ENCODE data around the gene CHD9. TPM values are rescaled to one million over a fixed set of nuclear protein-coding genes. Genes with fewer than 3 reads are reported as not detected.
"Not testable (repeated sequence)": the region's sequence is repeated elsewhere in the genome, so short reads cannot be mapped to it uniquely, and the experiment has no call there.

CHD9 gene
- total RNA-seq, 4 donors from 2014 or later = 29.0 to 68.5 (median 37.3) TPM

DNA sequence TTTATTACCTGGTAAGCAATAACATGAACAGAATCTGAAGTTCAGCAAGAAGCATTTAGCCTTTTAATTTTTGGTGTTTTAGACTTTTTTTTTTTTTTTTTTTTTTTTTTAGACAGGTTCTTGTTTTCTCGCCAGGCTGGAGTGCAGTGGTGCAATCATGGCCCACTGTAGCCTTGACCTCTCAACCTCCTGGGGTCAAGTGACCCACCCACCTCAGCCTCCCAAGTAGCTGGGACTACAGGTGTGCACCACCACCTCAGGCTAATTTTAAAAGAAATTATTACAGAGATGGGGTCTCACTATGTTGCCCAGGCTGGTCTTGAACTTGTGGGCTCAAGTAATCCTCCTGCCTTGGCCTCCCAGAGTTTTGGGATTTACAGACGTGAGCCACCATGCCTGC is 206.5 kb downstream of the CHD9 start:
- no peak for DNase-seq
- no peaks in the 10 kb centered on the region for H3K9me3 ChIP-seq
- WGBS, 2 donors = 93 to 96% methylated on average over 2 of the region's 2 CpGs
- H3K27ac ChIP-seq = no peak overlapping the region
- H3K36me3 ChIP-seq = peaks cover 0 to 97% (median 0%) of the 10 kb centered on the region in 3 donors
- no peaks in the 10 kb centered on the region for H3K27me3 ChIP-seq
- TF ChIP-seq, protein P1, sequence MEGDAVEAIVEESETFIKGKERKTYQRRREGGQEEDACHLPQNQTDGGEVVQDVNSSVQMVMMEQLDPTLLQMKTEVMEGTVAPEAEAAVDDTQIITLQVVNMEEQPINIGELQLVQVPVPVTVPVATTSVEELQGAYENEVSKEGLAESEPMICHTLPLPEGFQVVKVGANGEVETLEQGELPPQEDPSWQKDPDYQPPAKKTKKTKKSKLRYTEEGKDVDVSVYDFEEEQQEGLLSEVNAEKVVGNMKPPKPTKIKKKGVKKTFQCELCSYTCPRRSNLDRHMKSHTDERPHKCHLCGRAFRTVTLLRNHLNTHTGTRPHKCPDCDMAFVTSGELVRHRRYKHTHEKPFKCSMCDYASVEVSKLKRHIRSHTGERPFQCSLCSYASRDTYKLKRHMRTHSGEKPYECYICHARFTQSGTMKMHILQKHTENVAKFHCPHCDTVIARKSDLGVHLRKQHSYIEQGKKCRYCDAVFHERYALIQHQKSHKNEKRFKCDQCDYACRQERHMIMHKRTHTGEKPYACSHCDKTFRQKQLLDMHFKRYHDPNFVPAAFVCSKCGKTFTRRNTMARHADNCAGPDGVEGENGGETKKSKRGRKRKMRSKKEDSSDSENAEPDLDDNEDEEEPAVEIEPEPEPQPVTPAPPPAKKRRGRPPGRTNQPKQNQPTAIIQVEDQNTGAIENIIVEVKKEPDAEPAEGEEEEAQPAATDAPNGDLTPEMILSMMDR (IDR thresholded peaks at IDR 0.05) = no peak
- TF ChIP-seq POLR2A (IDR thresholded peaks at IDR 0.05) = no peak
- H3K4me3 ChIP-seq = no peak overlapping the region
- intact Hi-C loops (cut with DNase I) = no loop called here
- no peaks in the 10 kb centered on the region for H3K4me1 ChIP-seq

DNA sequence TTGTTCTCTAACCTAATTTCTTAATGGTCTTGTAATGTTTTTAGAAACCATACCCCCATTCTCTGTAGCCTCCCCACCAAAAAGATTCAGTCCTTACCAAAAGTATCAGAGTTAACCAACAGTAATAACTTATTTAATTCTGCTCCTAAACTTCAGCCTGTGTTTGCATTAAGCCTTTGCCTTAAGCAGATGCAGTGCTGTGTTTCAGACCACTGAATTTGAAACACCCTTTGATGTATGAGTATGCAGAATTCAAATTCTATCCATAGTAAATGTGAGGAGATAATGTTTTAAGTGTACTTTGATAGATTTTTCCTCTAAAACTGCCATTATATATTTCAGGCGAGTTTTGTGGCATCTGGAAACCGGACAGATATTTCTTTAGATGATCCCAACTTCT is 207.9 kb downstream of the CHD9 start:
- Histone ChIP-seq H3K9me3 (no peaks in the 10 kb centered on the region), H3K36me3 (peaks cover 0 to 94% (median 0%) of the 10 kb centered on the region in 3 donors), H3K4me3 (no peak overlapping the region), H3K27ac (no peak overlapping the region), H3K27me3 (no peaks in the 10 kb centered on the region), H3K4me1 (no peaks in the 10 kb centered on the region)
- DNase-seq = no peak
- 96 to 97% methylated on average over 2 of the region's 2 CpGs for WGBS, 2 donors
- no peak for TF ChIP-seq POLR2A (IDR thresholded peaks at IDR 0.05)
- TF ChIP-seq, protein P1 (IDR thresholded peaks at IDR 0.05) = no peak
- intact Hi-C loops (cut with DNase I) = no loop called here

DNA sequence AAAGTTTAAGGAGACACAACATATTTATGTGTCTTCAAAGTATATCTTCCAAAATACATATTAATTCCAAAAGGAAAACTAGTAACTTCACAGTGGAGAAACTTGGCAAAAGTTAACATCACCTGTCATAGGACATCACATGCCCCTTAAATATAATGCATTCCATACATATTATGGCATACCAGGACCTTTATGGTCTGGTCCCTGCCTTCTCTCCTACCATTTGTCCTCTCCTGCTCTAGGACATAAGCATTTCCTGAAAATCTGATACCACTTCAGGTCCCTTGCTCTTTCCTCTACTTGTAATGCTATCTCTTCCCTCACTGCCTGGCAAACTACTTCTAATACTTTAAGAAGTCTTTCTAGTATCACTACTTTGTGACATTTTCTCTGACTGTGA is 211.4 kb downstream of the CHD9 start:
- no peaks in the 10 kb centered on the region for H3K9me3 ChIP-seq
- peaks cover 0 to 94% (median 14%) of the 10 kb centered on the region in 3 donors for H3K36me3 ChIP-seq
- H3K27me3 ChIP-seq = no peaks in the 10 kb centered on the region
- TF ChIP-seq POLR2A (IDR thresholded peaks at IDR 0.05) = no peak
- TF ChIP-seq, protein P1 (IDR thresholded peaks at IDR 0.05) = no peak
- intact Hi-C loops (cut with DNase I) = no loop called here
- H3K4me3 ChIP-seq = no peak overlapping the region
- H3K4me1 ChIP-seq = no peaks in the 10 kb centered on the region
- DNase-seq = no peak
- no peak overlapping the region for H3K27ac ChIP-seq

DNA sequence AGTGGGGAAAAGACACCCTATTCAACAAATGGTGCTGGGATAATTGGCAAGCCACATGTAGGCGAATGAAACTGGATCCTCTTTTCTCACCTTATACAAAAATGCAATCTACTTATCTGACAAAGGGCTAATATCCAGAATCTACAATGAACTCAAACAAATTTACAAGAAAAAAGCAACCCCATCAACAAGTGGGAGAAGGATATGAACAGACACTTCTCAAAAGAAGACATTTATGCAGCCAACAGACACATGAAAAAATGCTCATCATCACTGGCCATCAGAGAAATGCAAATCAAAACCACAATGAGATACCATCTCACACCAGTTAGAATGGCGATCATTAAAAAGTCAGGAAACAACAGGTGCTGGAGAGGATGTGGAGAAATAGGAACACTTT is 223.7 kb downstream of the CHD9 start:
- intact Hi-C loops (cut with DNase I); H3K27me3 ChIP-seq; DNase-seq; H3K4me1 ChIP-seq; H3K27ac ChIP-seq; H3K4me3 ChIP-seq; H3K9me3 ChIP-seq: not testable (repeated sequence)
- peaks cover 12 to 84% (median 24%) of the 10 kb centered on the region in 3 donors for H3K36me3 ChIP-seq
- 83 to 90% methylated on average over 1 of the region's 2 CpGs for WGBS, 2 donors

DNA sequence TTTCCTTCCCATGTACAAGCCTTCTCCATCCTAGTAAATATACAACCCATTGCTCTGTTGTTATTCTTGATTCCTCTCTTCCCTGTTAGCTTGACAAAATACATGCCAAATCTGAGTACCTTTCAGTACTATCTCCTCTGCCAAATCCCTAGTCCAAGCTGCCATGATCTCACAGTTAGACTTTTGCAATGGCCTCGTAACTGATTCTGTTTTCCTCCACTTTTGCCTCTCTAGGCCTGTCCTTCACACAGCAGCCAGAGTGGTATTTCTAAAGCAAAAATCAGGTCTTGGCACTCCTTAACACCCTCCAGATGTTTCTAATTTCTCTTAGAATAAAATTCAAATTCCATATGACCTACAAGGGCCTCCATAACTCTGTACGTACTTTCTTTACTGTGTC is 226.5 kb downstream of the CHD9 start:
- H3K4me3 ChIP-seq = no peak overlapping the region
- TF ChIP-seq, protein P1 (IDR thresholded peaks at IDR 0.05) = no peak
- no peak for TF ChIP-seq POLR2A (IDR thresholded peaks at IDR 0.05)
- intact Hi-C loops (cut with DNase I) = no loop called here
- no peak for DNase-seq
- peaks cover 0 to 8% (median 0%) of the 10 kb centered on the region in 3 donors for H3K4me1 ChIP-seq
- H3K27ac ChIP-seq = peak overlapping the region in 1 of 4 donors; percentile 3
- WGBS, 2 donors = 90% methylated on average over 2 of the region's 2 CpGs
- no peaks in the 10 kb centered on the region for H3K27me3 ChIP-seq
- peaks cover 2 to 76% (median 4%) of the 10 kb centered on the region in 3 donors for H3K36me3 ChIP-seq
- no peaks in the 10 kb centered on the region for H3K9me3 ChIP-seq

DNA sequence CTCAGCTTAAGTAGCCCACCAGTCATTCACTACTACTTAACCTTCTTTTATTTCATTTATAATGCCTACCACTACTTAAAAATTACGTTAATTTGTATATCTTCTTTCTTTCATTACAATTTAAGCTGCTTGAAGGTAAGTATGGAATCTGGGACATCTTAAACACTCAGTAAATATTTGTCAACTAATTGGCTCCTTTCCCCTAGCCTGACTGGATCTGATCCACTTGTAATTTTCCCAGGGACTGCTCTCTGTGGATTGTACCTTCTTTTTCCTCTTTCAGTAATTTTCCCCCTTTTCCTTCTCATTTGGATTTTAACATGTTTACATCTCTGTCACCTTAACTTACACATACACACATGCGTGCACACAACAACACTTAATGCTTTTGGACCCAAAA is 227.1 kb downstream of the CHD9 start:
- Histone ChIP-seq H3K9me3 (no peaks in the 10 kb centered on the region), H3K4me3 (no peak overlapping the region), H3K27me3 (no peaks in the 10 kb centered on the region), H3K36me3 (peaks cover 7 to 76% (median 8%) of the 10 kb centered on the region in 3 donors), H3K4me1 (peaks cover 0 to 8% (median 0%) of the 10 kb centered on the region in 3 donors), H3K27ac (peak overlapping the region in 1 of 4 donors; percentile 3)
- intact Hi-C loops (cut with DNase I) = no loop called here
- no peak for DNase-seq
- 74 to 90% methylated on average over 2 of the region's 2 CpGs for WGBS, 2 donors
- no peak for TF ChIP-seq POLR2A (IDR thresholded peaks at IDR 0.05)
- TF ChIP-seq, protein P1 (IDR thresholded peaks at IDR 0.05) = no peak
